ENCODE measurements around the gene DMAC2. TPM values are rescaled to one million over a fixed set of nuclear protein-coding genes. Genes with fewer than 3 reads are reported as not detected.

The DMAC2 gene
- total RNA-seq, 4 donors from 2014 or later = 39.1 to 53.1 (median 44.2) TPM

GRCh38 chr19:41415154-41415571, 24.5 kb downstream of the DMAC2 start:
- intact Hi-C loops (cut with DNase I) = no loop called here
- 21 to 25% methylated on average over 3 to 7 of the region's 9 CpGs for WGBS, 2 donors
- no peaks in the 10 kb centered on the region for H3K27me3 ChIP-seq
- H3K4me1 ChIP-seq = peaks cover 2 to 34% of the 10 kb centered on the region in 2 donors
- no peak for TF ChIP-seq POLR2A (IDR thresholded peaks at IDR 0.05)
- TF ChIP-seq, protein P1, sequence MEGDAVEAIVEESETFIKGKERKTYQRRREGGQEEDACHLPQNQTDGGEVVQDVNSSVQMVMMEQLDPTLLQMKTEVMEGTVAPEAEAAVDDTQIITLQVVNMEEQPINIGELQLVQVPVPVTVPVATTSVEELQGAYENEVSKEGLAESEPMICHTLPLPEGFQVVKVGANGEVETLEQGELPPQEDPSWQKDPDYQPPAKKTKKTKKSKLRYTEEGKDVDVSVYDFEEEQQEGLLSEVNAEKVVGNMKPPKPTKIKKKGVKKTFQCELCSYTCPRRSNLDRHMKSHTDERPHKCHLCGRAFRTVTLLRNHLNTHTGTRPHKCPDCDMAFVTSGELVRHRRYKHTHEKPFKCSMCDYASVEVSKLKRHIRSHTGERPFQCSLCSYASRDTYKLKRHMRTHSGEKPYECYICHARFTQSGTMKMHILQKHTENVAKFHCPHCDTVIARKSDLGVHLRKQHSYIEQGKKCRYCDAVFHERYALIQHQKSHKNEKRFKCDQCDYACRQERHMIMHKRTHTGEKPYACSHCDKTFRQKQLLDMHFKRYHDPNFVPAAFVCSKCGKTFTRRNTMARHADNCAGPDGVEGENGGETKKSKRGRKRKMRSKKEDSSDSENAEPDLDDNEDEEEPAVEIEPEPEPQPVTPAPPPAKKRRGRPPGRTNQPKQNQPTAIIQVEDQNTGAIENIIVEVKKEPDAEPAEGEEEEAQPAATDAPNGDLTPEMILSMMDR (IDR thresholded peaks at IDR 0.05) = no peak
- H3K27ac ChIP-seq = peak overlapping the region in 2 of 3 donors; percentile 34 to 70
- peak; percentile 90 to 93 for DNase-seq
- H3K4me3 ChIP-seq (replicated peaks in 1 of 3) = no peak overlapping the region
- peaks cover 30 to 37% of the 10 kb centered on the region in 2 donors for H3K36me3 ChIP-seq
- no peaks in the 10 kb centered on the region for H3K9me3 ChIP-seq

- H3K27ac ChIP-seq = peak overlapping the region in 2 of 3 donors; percentile 34 to 70
- peaks cover 23 to 31% of the 10 kb centered on the region in 2 donors for H3K36me3 ChIP-seq
- H3K9me3 ChIP-seq = no peaks in the 10 kb centered on the region
These were observed 25.3 kb downstream of the DMAC2 start for GRCh38 chr19:41414461-41414860.

GRCh38 chr19:41413947-41414346, 25.8 kb downstream of the DMAC2 start:
- no peaks in the 10 kb centered on the region for H3K27me3 ChIP-seq
- peaks cover 17 to 26% of the 10 kb centered on the region in 2 donors for H3K36me3 ChIP-seq
- H3K27ac ChIP-seq = peak overlapping the region in 1 of 3 donors; percentile 70
- H3K4me3 ChIP-seq (replicated peaks in 1 of 3) = no peak overlapping the region
- intact Hi-C loops (cut with DNase I) = no loop called here
- H3K4me1 ChIP-seq = peaks cover 13 to 46% of the 10 kb centered on the region in 2 donors
- H3K9me3 ChIP-seq = no peaks in the 10 kb centered on the region
- TF ChIP-seq, protein P1 (IDR thresholded peaks at IDR 0.05) = no peak
- no peak for TF ChIP-seq POLR2A (IDR thresholded peaks at IDR 0.05)
- DNase-seq = no peak
- WGBS, 2 donors = 79 to 90% methylated on average over 2 to 8 of the region's 10 CpGs

More at GRCh38 chr19:41414461-41414860, 25.3 kb downstream of the DMAC2 start:
- 89 to 94% methylated on average over 9 of the region's 9 CpGs for WGBS, 2 donors
- Histone ChIP-seq H3K4me3 (replicated peaks in 1 of 3) (no peak overlapping the region), H3K4me1 (peaks cover 8 to 41% of the 10 kb centered on the region in 2 donors), H3K27me3 (no peaks in the 10 kb centered on the region)
- no peak for TF ChIP-seq POLR2A (IDR thresholded peaks at IDR 0.05)
- TF ChIP-seq, protein P1 (IDR thresholded peaks at IDR 0.05) = no peak
- no peak for DNase-seq
- intact Hi-C loops (cut with DNase I) = no loop called here

GRCh38 chr19:41412953-41413352, 26.8 kb downstream of the DMAC2 start:
- DNase-seq = no peak
- H3K27ac ChIP-seq = no peak overlapping the region
- H3K4me1 ChIP-seq = peaks cover 16 to 56% of the 10 kb centered on the region in 2 donors
- TF ChIP-seq, protein P1 (IDR thresholded peaks at IDR 0.05) = no peak
- no peak for TF ChIP-seq POLR2A (IDR thresholded peaks at IDR 0.05)
- H3K9me3 ChIP-seq = no peaks in the 10 kb centered on the region
- 96 to 98% methylated on average over 5 of the region's 5 CpGs for WGBS, 2 donors
- H3K4me3 ChIP-seq (replicated peaks in 1 of 3) = no peak overlapping the region
- peaks cover 14 to 24% of the 10 kb centered on the region in 2 donors for H3K36me3 ChIP-seq
- H3K27me3 ChIP-seq = no peaks in the 10 kb centered on the region
- intact Hi-C loops (cut with DNase I) = no loop called here

GRCh38 chr19:41411968-41412265, 27.8 kb downstream of the DMAC2 start:
- intact Hi-C loops (cut with DNase I) = no loop called here
- peak in 1 of 2 donors; percentile 15 for DNase-seq
- H3K27ac ChIP-seq = no peak overlapping the region
- H3K4me1 ChIP-seq = peaks cover 25 to 67% of the 10 kb centered on the region in 2 donors
- TF ChIP-seq, protein P1 (IDR thresholded peaks at IDR 0.05) = no peak
- no peak for TF ChIP-seq POLR2A (IDR thresholded peaks at IDR 0.05)
- H3K4me3 ChIP-seq (replicated peaks in 1 of 3) = no peak overlapping the region
- no peaks in the 10 kb centered on the region for H3K27me3 ChIP-seq
- WGBS, 2 donors = 78 to 91% methylated on average over 11 of the region's 11 CpGs
- no peaks in the 10 kb centered on the region for H3K9me3 ChIP-seq
- peaks cover 6 to 23% of the 10 kb centered on the region in 2 donors for H3K36me3 ChIP-seq
